ENCODE data around the gene LRRC7.

The LRRC7 gene

DNA sequence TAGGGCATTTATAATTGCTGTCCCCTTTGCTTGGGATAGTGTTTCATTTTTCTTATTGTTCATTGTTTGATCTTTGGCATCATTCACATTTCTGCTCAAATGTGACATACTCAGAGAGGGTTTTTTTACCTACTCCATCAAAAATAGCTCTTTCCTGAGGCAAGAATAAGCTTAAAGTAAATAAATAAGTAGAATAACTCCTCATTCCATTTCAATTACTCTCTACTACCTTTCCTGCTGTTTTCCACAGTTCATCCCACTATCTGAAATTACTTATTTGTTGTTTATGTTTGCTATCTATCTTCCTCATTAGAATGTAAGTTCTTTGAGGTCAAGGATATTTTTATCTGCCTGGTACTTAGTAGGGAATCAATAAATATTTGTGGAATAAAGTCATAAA is 517.8 kb downstream of the LRRC7 start:
- no peak for DNase-seq (ENCODE audit: low read depth in 1 of 2, low spot score in 1 of 2)

DNA sequence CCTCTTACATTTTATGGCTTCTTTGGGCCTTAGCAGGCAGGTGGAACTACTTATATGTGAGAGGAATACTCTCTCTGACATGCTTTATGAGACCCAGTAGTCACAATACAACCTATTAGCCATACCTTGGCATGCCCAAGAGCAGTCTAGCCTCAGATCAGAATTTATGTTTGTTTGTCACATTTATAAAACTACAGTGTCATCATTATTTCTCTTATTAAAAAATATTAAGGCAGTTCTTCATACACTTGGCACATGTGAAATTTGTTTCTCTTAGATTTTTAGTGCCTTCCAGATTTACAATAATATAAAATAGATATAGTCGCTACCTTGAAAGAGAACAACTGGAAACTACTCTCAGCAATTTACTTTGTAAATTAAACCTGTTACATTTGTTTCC is 519.2 kb downstream of the LRRC7 start:
- no peak for DNase-seq (ENCODE audit: low read depth in 1 of 2, low spot score in 1 of 2)

DNA sequence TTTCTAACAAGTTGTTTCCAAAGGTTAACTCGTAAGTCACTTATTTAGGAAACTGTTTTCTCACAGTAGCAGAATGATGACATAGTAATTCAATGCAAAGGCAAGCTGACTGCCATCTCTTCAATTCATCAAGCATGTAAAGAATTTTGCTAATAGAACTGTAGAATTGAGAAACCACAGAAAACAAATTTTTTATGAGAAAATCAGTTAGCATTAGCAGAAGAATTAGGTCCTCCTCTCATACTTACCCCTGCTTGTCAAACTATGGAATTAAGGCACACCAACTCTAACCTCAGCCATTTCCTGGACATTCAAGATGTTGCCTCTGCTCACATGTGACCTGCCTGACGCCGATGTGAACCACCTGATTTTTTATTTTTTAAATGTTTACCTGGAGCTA is 522.4 kb downstream of the LRRC7 start:
- no peak for DNase-seq (ENCODE audit: low read depth in 1 of 2, low spot score in 1 of 2)

DNA sequence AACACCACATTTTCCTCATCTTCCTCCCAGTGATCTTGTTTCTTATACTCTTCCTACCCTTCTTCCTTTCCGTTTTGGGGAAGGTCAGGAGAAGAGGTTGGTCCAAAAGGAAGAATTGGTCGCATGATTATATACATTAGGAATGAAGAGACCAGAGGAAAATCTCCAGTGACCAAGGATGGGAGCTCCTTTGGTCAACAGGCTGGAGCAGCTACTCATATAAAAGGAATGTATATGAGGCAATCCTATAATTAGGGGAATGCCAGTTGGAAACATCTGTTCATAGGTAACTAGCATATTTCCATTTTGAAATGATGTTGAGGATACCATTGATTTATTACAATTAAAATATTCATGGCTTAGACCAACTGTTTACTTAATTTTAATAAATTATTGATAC is 523.2 kb downstream of the LRRC7 start:
- no peak for DNase-seq (ENCODE audit: low read depth in 1 of 2, low spot score in 1 of 2)

DNA sequence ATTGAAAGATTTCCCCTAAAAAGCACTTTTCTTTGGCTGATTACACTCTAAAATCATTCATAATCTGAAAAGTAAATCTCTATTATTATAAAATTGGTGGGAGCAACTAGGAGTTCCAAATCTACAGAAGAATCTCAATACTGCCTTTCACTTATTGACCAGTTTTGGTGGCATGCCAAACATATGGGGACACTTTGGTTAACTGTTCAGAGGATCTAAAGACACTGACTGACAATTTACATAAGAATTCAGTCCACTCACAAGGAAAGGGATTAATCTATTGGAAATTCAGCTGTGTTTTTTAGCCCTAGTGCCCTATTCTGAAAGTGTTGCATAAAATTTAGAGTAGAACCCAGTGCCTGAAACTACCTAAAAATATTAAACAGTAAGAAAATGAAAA is 524.1 kb downstream of the LRRC7 start:
- DNase-seq (ENCODE audit: low read depth in 1 of 2, low spot score in 1 of 2) = no peak

DNA sequence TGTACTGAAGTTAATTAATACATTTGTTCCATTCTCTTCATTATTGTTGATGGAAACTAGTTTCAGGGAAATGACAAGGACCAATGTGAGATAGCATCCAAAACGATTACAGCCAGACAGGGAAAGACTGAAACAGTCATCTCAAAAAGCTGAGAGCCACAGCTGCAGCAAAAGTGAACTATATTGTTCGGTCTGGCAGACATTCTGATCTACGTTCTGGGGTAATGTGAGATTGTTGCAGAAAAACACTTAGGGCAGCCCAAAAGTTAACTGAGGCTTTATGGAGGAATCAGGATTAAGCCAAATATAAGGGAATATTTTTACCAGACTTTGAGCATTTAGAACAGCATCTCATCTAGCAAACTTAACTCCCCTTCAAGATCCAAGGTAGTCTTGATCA is 524.8 kb downstream of the LRRC7 start:
- DNase-seq (ENCODE audit: low read depth in 1 of 2, low spot score in 1 of 2) = no peak

DNA sequence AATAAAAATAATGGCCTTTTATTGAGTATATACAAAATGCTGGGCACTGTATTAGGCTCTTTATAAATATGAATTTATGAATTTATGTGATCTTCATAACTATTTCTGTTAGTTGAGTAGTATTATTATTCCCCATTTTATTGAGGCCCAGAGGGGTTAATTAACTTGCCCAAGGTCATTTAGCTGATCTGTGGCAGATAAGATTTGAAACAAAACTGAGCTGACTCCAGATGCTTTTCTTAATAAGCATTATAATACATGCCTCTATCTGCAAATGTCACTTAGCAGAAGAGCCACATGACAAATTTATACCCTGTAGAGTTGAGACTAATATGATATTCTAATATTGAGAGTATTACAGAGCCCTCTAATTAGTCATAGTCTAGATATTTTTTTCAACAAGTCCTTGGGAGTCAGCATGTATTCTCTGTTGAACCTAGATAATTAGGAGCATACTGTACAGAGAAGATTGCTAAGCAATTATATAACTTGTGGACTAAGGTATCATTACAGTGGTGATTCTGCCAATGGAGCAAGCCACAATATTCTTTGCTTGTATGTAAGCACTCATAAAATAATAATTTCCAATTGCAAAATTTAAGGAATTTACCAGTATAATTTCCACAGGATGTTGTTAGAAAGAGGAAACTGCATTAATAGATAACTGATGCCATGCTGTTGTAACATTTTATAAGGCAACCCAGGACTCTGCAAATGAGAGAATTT is 525.7 kb downstream of the LRRC7 start:
- DNase-seq (ENCODE audit: low read depth in 1 of 2, low spot score in 1 of 2) = no peak

DNA sequence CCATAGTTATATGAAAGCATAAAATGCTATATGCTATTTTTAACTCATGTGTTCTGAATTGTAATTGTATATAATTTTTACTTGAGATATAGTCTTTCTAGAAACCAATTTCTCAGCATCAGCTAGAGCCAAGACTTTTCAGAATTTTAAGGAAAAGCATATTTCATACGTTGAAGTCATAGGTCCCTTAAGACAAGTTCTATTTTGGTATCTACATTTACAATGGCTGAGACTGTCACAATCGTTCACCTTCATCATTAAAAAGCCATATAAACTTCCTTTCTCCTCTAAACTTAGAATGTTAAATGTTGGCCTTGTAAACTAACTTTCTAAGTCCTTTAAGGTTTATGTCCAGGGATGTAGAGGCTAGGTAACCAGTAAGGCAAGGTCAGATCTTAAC is 533.5 kb downstream of the LRRC7 start:
- DNase-seq (ENCODE audit: low read depth in 1 of 2, low spot score in 1 of 2) = no peak

DNA sequence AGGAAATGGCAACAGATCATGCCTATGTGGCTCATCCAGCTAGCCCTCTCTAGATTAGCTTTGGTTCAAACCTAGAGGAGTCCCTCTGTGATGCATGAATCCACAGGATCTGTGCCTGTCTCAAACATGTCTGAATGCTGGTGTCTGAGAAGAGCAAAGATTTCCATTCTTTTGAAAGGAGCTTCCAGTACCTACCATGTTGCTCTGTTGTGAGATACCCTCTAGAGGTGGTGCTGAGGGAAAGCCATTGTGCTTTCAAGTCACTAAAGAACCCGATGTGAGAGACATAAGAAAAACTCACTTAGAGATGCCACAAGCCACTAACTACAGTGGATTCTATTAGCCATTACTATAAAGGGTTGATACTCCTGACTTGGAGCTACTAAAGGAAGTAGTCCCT is 534.1 kb downstream of the LRRC7 start:
- DNase-seq (ENCODE audit: low read depth in 1 of 2, low spot score in 1 of 2) = no peak

DNA sequence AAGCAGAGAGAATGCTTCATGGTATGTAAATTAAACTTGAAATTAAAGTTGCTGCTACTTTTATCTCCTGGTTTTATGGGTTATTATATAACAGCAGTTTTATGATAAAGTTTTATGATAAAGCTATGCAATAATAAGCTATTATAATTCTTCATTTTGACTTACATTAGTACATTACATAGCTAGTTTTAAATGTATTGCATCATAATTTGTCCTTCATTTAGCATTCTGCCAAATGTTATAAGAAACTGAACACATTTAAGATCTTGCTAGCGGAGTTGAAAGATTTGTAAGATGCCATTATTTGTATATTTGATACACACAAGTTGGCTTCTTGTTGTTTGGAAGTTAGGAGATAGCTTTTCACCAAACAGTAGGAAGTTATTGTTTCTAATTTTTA is 536.0 kb downstream of the LRRC7 start:
- no peak for DNase-seq (ENCODE audit: low read depth in 1 of 2, low spot score in 1 of 2)

DNA sequence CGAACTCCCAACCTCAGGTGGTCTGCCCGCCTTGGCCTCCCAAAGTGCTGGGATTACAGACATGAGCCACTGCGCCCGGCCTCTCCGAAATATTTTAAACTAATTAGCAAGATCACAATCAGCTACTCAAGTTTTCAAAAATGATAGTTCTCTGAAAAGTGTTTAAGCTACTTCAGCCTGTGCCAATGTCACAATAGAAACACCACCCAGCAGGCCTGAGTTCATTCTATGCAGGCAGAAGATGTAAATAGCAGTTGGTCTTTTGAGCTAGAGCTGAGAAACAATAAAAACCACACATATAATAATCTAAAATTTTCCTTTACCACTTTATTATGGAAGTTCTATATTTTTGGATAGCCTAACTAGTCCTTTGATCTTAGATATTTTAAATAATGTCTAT is 541.5 kb downstream of the LRRC7 start:
- DNase-seq (ENCODE audit: low read depth in 1 of 2, low spot score in 1 of 2) = no peak

DNA sequence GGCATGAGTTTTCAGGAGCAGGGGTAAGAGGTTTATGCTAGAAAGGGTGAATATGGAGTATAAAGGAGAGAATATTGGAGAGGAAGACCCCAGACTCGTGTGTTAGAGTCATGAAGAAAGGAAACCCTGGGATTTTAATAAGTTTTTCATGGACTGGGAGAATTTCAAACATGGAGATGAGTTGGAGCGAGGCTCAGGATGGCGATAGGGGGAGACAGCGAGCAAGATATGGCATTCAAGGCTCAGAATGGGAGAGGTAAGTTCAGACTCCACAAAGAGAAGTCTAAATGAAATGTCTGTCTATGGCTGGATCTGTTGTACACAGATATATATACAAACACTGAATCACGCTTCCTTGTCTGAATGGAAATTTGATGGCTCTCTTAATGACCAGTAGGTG is 545.1 kb downstream of the LRRC7 start:
- DNase-seq (ENCODE audit: low read depth in 1 of 2, low spot score in 1 of 2) = no peak

DNA sequence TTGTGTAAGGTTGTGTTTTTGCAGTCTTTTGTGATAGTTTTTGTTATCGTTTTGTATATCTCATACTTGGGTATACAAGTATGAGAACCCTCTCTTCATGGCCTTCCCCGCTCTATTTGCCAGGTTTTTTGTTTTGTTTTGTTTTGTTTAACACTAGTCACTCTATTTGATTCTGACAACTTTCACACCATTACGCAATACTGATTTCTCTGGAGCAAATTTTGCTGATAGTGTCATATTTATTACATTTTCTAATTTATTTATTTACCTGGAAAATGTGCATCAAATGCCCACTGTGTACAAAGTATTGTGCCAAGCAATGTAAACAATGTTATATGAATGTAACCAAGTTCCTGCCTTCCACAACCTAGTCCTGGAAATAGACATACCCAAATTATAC is 547.6 kb downstream of the LRRC7 start:
- no peak for DNase-seq (ENCODE audit: low read depth in 1 of 2, low spot score in 1 of 2)

DNA sequence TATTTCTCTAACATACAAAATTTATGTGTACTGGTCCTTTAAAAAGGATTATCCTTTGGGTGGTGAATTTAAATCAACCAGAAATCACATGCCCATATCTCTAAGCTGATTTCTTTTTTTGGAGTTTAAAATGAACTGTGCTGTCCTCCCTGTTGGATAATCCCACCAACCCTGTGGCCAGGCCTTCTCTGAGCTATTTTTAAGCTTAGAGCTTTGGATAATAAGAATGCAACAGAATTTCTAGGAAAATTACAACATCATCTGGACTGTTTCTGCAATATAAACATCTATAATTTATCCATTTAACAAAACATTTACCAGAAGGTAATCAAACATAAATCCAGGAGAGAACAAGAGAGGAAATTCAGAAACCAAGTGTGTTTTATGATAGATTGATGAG is 549.3 kb downstream of the LRRC7 start:
- no peak for DNase-seq (ENCODE audit: low read depth in 1 of 2, low spot score in 1 of 2)

DNA sequence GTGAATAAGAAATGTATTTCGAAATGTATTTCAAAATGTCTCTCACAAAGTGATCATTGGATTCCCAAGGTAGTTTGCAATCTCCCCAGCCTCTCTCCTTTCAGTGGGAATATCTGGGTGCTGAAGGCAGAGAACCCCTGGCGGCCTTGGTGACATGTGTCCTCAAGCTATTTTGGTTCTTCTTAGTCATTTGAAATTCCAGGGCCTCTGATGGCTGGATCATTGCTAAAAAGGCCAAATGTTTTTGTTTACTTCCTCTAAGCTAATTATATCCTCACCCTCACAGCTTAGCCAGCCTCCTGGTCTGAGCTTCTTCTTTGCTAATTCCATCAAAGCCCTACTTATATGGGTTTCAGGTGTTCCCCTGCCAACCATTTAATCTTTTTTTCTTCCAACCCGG is 566.4 kb downstream of the LRRC7 start:
- no peak for DNase-seq (ENCODE audit: low read depth in 1 of 2, low spot score in 1 of 2)

DNA sequence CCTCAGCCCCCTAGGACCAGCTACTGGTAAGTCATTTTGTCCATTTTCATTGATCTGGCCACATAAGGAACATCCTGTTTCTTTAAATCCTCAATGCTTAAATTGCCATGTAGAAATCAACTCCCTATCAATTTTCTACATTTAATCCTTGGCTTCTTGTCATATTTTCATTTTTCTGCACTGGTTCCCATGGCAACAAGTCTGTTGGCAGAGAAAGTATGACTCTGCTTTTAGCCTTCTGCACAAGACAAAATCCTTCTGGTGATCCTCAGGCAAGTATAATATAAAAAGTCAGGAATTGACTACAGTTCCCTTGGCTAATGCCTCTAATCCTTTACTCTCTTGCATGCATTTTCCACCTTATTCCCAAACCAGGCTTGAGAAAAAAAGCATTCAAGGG is 572.6 kb downstream of the LRRC7 start:
- DNase-seq (ENCODE audit: low read depth in 1 of 2, low spot score in 1 of 2) = no peak

DNA sequence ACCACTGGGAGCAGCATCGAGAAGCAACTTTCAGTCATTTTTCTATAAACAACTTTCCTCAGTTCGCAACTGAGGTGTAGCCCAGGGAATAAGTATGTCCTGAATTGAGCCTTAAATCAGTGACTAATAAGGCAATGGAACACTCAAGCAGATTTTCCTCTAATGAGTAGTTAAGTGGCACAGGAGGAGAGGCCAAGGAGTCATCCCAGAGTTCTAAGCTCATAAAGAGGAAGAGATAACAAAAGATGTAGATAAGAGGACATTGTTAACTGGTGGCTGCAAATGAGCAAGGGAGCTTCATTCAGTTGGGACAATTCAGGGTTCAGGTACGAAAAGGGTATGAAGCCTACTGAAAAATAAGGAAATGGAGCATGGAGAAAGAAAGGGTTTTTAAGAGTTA is 573.2 kb downstream of the LRRC7 start:
- no peak for DNase-seq (ENCODE audit: low read depth in 1 of 2, low spot score in 1 of 2)

DNA sequence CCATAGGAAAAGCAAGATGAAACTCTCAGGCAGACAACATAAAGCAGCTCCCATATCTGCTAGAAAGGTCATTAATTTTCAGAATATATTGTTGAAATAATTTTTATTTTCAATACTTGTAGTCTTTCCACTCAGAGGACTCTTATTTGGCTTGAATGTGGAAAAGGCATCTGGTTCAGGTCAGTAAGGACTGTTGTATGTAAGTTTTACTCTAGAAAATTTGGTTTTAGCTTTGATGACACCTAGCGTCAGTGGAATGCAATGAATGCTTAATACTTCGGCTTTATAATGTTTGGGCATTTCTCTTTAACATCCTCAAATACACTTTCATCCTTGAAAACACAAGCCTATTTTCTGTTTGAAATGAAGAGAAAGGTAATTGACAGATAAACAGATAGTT is 574.4 kb downstream of the LRRC7 start:
- DNase-seq (ENCODE audit: low read depth in 1 of 2, low spot score in 1 of 2) = no peak

DNA sequence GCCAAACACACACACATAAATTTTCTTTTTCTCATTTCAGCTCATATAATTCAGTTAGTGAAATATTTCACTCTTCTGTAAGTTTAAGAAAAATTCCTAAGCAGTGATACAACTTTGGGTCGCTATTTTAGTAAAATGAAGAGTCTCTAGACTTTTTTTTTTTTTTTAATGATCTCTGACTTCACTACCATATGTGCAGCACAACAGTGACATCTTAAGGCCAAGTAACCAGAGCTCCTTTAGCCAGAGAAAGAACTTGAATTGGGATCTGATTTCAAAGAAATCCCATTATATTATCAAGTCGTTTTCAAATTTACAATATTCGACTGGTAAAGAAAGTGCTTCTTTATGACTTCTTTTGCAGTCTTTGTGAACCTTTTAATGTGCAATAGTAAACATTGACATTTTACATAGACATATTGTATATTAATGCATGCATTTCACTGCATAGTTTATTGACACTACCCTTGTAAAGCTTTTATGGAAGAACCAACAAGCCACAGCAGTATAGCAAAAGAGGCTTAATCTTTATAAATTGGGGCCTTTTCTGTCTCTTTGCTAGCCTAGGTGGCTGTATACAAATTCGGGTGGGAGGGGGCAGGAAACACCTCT is 575.4 kb downstream of the LRRC7 start:
- no peak for DNase-seq (ENCODE audit: low read depth in 1 of 2, low spot score in 1 of 2)

DNA sequence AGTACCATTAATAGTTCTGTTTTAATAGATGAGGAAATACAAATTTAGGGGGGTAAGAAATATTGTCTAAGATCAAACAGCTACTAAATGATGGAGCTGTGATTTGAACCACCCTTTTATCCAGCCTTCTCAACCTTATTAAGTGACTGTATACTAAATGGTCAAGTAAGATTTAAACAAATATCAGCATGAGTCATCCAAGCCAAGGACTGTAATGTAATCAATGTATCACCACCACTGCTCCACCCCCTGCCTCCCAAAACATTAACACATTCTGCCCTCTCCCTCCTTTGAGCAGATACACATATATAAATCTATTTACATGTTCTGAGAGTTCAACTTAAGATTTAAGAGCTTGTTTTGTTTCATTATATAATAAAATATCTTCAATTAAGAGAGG is 578.8 kb downstream of the LRRC7 start:
- DNase-seq (ENCODE audit: low read depth in 1 of 2, low spot score in 1 of 2) = no peak

DNA sequence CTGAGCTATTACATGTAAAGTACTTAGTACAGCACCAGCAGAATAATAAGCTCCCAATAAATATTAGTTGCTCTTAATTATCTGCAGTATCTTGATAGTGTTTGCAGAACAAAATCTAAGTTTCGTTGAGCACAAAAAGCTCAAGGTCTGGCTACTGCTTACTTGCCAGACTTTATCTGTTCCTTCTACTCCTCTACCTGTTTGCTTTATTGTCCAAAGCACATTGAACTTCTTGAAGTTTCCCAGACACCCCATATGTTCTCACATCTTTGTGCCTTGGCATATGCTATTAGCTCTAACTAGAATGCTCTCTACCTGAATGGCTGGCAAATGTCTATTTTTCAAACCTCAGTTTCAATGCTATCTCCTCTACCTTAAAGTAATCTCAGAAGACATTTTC is 582.7 kb downstream of the LRRC7 start:
- DNase-seq (ENCODE audit: low read depth in 1 of 2, low spot score in 1 of 2) = no peak

DNA sequence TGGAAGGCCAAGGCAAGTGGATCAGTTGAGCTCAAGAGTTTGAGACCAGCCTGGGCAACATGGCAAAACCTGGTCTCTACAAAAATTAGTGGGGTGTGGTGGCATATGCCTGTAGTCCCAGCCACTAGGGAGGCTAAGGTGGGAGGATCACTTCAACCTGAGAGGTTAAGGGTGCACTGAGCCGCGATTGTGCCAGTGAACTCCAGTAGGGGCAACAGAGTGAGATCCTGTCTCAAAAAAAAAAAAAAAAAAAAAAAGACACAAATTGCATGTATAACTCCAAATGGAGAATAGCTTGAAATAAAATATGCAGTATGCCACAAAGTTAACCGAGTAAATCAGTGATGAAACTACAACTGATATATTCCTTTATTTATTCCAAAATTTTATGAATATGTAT is 586.0 kb downstream of the LRRC7 start:
- DNase-seq (ENCODE audit: low read depth in 1 of 2, low spot score in 1 of 2) = no peak

DNA sequence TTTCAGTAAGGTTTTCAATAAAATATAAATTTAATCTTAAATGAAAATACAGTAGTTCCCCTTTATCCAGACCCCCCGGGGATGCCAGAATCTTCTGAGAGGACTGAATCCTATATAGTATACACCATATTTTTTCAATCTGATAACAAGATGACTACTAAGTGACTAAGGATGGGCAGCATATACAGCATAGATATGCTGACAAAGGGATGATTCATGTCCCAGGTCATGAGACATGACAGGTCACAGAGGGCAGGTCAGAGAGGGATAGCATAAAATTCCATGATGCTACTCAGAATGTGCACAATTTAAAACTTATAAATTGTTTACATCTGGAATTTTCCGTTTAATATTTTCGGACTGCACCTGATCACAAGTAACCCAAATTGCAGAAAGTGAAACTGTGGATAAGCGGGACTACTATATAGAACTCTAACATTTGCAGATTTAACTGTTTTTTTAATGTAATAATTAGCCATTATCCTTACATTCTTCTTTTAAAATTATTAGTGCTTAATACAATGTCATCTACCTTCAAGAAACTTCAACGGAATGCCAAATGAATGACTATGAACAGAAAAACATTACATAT is 588.9 kb downstream of the LRRC7 start:
- no peak for DNase-seq (ENCODE audit: low read depth in 1 of 2, low spot score in 1 of 2)
